HCT116 (cell line): Measurements from ENCODE around the gene SCN3B. TPM values are rescaled to one million over a fixed set of nuclear protein-coding genes. Genes with fewer than 3 reads are reported as not detected.

Experiments
- ATAC-seq: fragments of 200-7000 bp; cut with Tn5 transposase; 2 replicates; pipeline ENCODE4 v1.9.1; 2020; ENCODE audit warnings: mild to moderate bottlenecking, moderate library complexity
- BruUV-seq: library from RNA; stranded (reverse); fragments of 400-500 nt; replicated peaks from 2 replicates; lab custom pipeline; 2021; lab: Mats Ljungman, UMichigan
- CTCF ChIA-PET: fragments of 300-600 bp; sonication (Branson Sonifier 250); formaldehyde crosslinking; loops from one replicate; lab custom pipeline; 2021; ENCODE audit warnings: antibody characterized with exemption; lab: Charles Lee
- POLR2A ChIA-PET: fragments of 300-600, 350-600 bp; sonication (Branson Sonifier 250); formaldehyde crosslinking; loops from one replicate; lab custom pipeline; 2021; ENCODE audit warnings: antibody characterized with exemption; lab: Charles Lee
- RAD21 ChIA-PET, 2 experiments: fragments of 300-600 bp; sonication (Branson Sonifier 250); formaldehyde crosslinking; loops; one replicate each; lab custom pipeline; 2023; ENCODE audit warnings: low total read pairs in 2 of 2; ENCODE audit not compliant: uncharacterized antibody in 2 of 2, unreplicated experiment in 2 of 2, low non-redundant PET in 1 of 2; lab: Charles Lee
- DNase-seq: peaks from one replicate; pipeline ENCODE4 v3.0.0-alpha.2; 2010; ENCODE audit warnings: low read depth, low spot score
- H2AFZ ChIP-seq: fragments of 200-600 bp; shearing (Covaris generic), sonication (generic); 2 replicates; pipeline ENCODE4 v1.6.1; 2017; ENCODE audit warnings: low read depth, mixed run types, mixed read lengths, antibody characterized with exemption, low read length; ENCODE audit not compliant: poor library complexity, severe bottlenecking
- H3K27ac ChIP-seq: 2 replicates; pipeline ENCODE4 v1.5.1; 2012; ENCODE audit warnings: low read depth, low read length
- H3K27me3 ChIP-seq: fragments of 200-600 bp; sonication (generic); 2 replicates; pipeline ENCODE4 v1.6.1; 2016; ENCODE audit warnings: mixed run types, low read length, mixed read lengths; ENCODE audit not compliant: insufficient read depth
- H3K36me3 ChIP-seq, 2 experiments: fragments of 200-500 bp in 1 of 2; fragments of 200-600 bp in 1 of 2; sonication (Bioruptor generic) in 1 of 2; sonication (generic) in 1 of 2; 2 replicates each; pipeline versions ENCODE4 v1.5.1 to v1.6.1; 2014 to 2016; ENCODE audit warnings: low read length in 2 of 2, inconsistent platforms in 1 of 2, mixed read lengths in 1 of 2, mixed run types in 1 of 2; ENCODE audit not compliant: insufficient read depth in 2 of 2, control insufficient read depth in 1 of 2
- H3K4me1 ChIP-seq, 2 experiments: fragments of 200-600 bp in 1 of 2; sonication (generic) in 1 of 2; 2 replicates each; pipeline versions ENCODE4 v1.5.1 to v1.6.1; 2012 to 2017; ENCODE audit warnings: low read length in 2 of 2, inconsistent platforms in 1 of 2, mild to moderate bottlenecking in 1 of 2, mixed read lengths in 1 of 2, mixed run types in 1 of 2, moderate library complexity in 1 of 2; ENCODE audit not compliant: insufficient read depth in 2 of 2, control insufficient read depth in 1 of 2
- H3K4me2 ChIP-seq: fragments of 200-600 bp; sonication (generic); 2 replicates; pipeline ENCODE4 v1.6.1; 2017; ENCODE audit warnings: mixed run types, low read length, mixed read lengths
- H3K4me3 ChIP-seq, 2 experiments: fragments of 200-600 bp in 1 of 2; sonication (generic) in 1 of 2; replicated peaks in 1 of 2; 2 replicates each; pipeline ENCODE4 v1.5.1; 2011 to 2016; ENCODE audit warnings: low read length in 2 of 2, control low read depth in 1 of 2, low read depth in 1 of 2, mild to moderate bottlenecking in 1 of 2, mixed read lengths in 1 of 2, mixed run types in 1 of 2
- H3K79me2 ChIP-seq: fragments of 200-600 bp; sonication (generic); 2 replicates; pipeline ENCODE4 v1.6.1; 2017; ENCODE audit warnings: mild to moderate bottlenecking, mixed run types, low read length, moderate library complexity, mixed read lengths; ENCODE audit not compliant: insufficient read depth
- H3K9ac ChIP-seq: fragments of 200-600 bp; sonication (generic); 2 replicates; pipeline ENCODE4 v1.6.1; 2016; ENCODE audit warnings: low read length, mixed read lengths
- H3K9me2 ChIP-seq: fragments of 200-600 bp; sonication (generic), shearing (Covaris generic); 2 replicates; pipeline ENCODE4 v1.6.1; 2017; ENCODE audit warnings: mixed run types, mild to moderate bottlenecking, moderate library complexity; ENCODE audit not compliant: insufficient read depth
- H3K9me3 ChIP-seq, 2 experiments: fragments of 200-500 bp in 1 of 2; fragments of 200-600 bp in 1 of 2; sonication (Bioruptor generic) in 1 of 2; sonication (generic) in 1 of 2; 2 replicates each; pipeline ENCODE4 v1.6.1; 2014 to 2017; ENCODE audit warnings: low read length in 2 of 2, mixed read lengths in 2 of 2, inconsistent platforms in 1 of 2, low read depth in 1 of 2, mild to moderate bottlenecking in 1 of 2, mixed run types in 1 of 2, moderate library complexity in 1 of 2; ENCODE audit not compliant: control insufficient read depth in 1 of 2, insufficient read depth in 1 of 2
- H4K20me1 ChIP-seq: fragments of 200-600 bp; sonication (generic), shearing (Covaris generic); 2 replicates; pipeline ENCODE4 v1.6.1; 2017; ENCODE audit warnings: mixed run types, mild to moderate bottlenecking, moderate library complexity; ENCODE audit not compliant: insufficient read depth
- CBX3 ChIP-seq: IDR thresholded peaks from 2 replicates; pipeline ENCODE4 v1.6.1; 2012; ENCODE audit warnings: low read depth
- CTCF ChIP-seq, 3 experiments: fragments of 200-600 bp in 1 of 3; sonication (generic) in 1 of 3; IDR thresholded peaks in 2 of 3; conservative IDR thresholded peaks in 1 of 3; 2 replicates each; pipeline ENCODE4 v1.5.1; 2012 to 2017; ENCODE audit warnings: low read depth in 2 of 3, low read length in 2 of 3, antibody characterized with exemption in 1 of 3, borderline replicate concordance in 1 of 3, control low read depth in 1 of 3, mild to moderate bottlenecking in 1 of 3, mixed read lengths in 1 of 3, mixed run types in 1 of 3, moderate library complexity in 1 of 3; ENCODE audit not compliant: insufficient read depth in 1 of 3
- JUND ChIP-seq: IDR thresholded peaks from 2 replicates; pipeline ENCODE4 v1.6.1; 2012
- POLR2A ChIP-seq: IDR thresholded peaks from 2 replicates; pipeline ENCODE4 v1.7.0; 2011; ENCODE audit warnings: borderline replicate concordance; ENCODE audit not compliant: insufficient read depth, insufficient read length; ENCODE audit errors: extremely low read depth
- RAD21 ChIP-seq: IDR thresholded peaks from 2 replicates; pipeline ENCODE4 v1.6.1; 2012; ENCODE audit warnings: low read depth, mild to moderate bottlenecking
- REST ChIP-seq: IDR thresholded peaks from 2 replicates; pipeline ENCODE4 v1.6.1; 2012; ENCODE audit warnings: low read depth
- SP1 ChIP-seq: IDR thresholded peaks from 2 replicates; pipeline ENCODE4 v1.6.1; 2012; ENCODE audit warnings: low read depth
- SRF ChIP-seq: IDR thresholded peaks from 2 replicates; pipeline ENCODE4 v1.6.1; 2012; ENCODE audit warnings: low read depth
- TCF7L2 ChIP-seq: IDR thresholded peaks from 2 replicates; pipeline ENCODE4 v1.7.0; 2011; ENCODE audit warnings: borderline replicate concordance, inconsistent platforms; ENCODE audit not compliant: insufficient read depth, insufficient read length; ENCODE audit errors: extremely low read depth
- intact Hi-C: fragments of 100-400 bp; cut with micrococcal nuclease; formaldehyde crosslinking; loops from 2 replicates; pipeline ENCODE4 v1.10.0; 2022
- total RNA-seq: library from RNA; stranded (reverse); gene quantifications from one replicate; pipeline ENCODE4 v1.2.1, GENCODE V29; 2021; ENCODE audit not compliant: unreplicated experiment

The SCN3B gene
- total RNA-seq, 1 experiment from 2014 or later, result 0.05 TPM

GRCh38 chr11:123608945-123609344 is 45.5 kb downstream of the SCN3B start:
- intact Hi-C loops, result no loop called here
- no peak for ATAC-seq
- Histone ChIP-seq H3K79me2 (no peaks in the 10 kb centered on the region), H4K20me1 (no peaks in the 10 kb centered on the region), H3K27ac (no peak overlapping the region), H3K4me2 (no peak overlapping the region), H3K9me3 (no peaks in the 10 kb centered on the region), H3K27me3 (no peaks in the 10 kb centered on the region), H3K4me3 (no peak overlapping the region), H3K36me3 (no peaks in the 10 kb centered on the region), H3K9me2 (no peaks in the 10 kb centered on the region), H2AFZ (no peak overlapping the region), H3K4me1 (no peaks in the 10 kb centered on the region), H3K9ac (no peak overlapping the region)
- ChIA-PET CTCF (no interaction called here), POLR2A (no interaction called here), RAD21 (no interaction called here)
- no peak for DNase-seq
- no TSS peak for BruUV-seq
- no peak for TF ChIP-seq RAD21
- TF ChIP-seq SP1, result no peak
- TF ChIP-seq CTCF (IDR thresholded peaks at IDR 0.05 in 2 of 3, conservative IDR thresholded peaks at IDR 0.05 in 1 of 3; ENCODE audit: borderline replicate concordance in 1 of 3, insufficient read depth in 1 of 3, low read depth in 2 of 3, low read length in 2 of 3), result no peak
- no peak for TF ChIP-seq CBX3
- TF ChIP-seq JUND, result no peak

GRCh38 chr11:123608371-123608770 is 46.1 kb downstream of the SCN3B start:
- no peak for TF ChIP-seq SP1
- no peak for TF ChIP-seq REST
- TF ChIP-seq TCF7L2, result no peak
- no peak for TF ChIP-seq POLR2A
- no peak for TF ChIP-seq SRF
- TF ChIP-seq CBX3, result no peak
- ChIA-PET CTCF (no interaction called here), POLR2A (no interaction called here), RAD21 (no interaction called here)
- Histone ChIP-seq H3K4me1 (no peaks in the 10 kb centered on the region), H3K27ac (no peak overlapping the region), H4K20me1 (no peaks in the 10 kb centered on the region), H3K9me2 (no peaks in the 10 kb centered on the region), H3K36me3 (no peaks in the 10 kb centered on the region), H3K9me3 (no peaks in the 10 kb centered on the region), H3K27me3 (no peaks in the 10 kb centered on the region), H3K4me2 (no peak overlapping the region), H3K9ac (no peak overlapping the region), H2AFZ (no peak overlapping the region), H3K4me3 (no peak overlapping the region), H3K79me2 (no peaks in the 10 kb centered on the region)
- no TSS peak for BruUV-seq
- ATAC-seq, result no peak
- DNase-seq, result no peak
- intact Hi-C loops, result no loop called here
